Mucosa of descending colon (tissue), 3 donors: ENCODE results near the gene PCDHA8. TPM values are rescaled to one million over a fixed set of nuclear protein-coding genes. Genes with fewer than 3 reads are reported as not detected.

Experiments
- ATAC-seq: fragments of 200-7000 bp; cut with Tn5 transposase; one replicate; pipeline ENCODE4 v1.9.1; 2020; ENCODE audit warnings: mild to moderate bottlenecking, moderate library complexity
- DNase-seq, 3 donors: peaks; one replicate each; pipeline ENCODE4 v3.0.0-alpha.2; 2020
- H3K36me3 ChIP-seq: fragments of 200-600 bp; one replicate; pipeline ENCODE4 v1.8.0; 2021; ENCODE audit warnings: low read depth, mild to moderate bottlenecking
- H3K4me1 ChIP-seq: fragments of 200-600 bp; one replicate; pipeline ENCODE4 v1.8.0; 2021; ENCODE audit warnings: low read depth, mild to moderate bottlenecking
- H3K4me3 ChIP-seq: fragments of 200-600 bp; one replicate; pipeline ENCODE4 v1.8.0; 2021; ENCODE audit warnings: mild to moderate bottlenecking
- H3K9me3 ChIP-seq: fragments of 200-600 bp; one replicate; pipeline ENCODE4 v1.8.0; 2021; ENCODE audit warnings: mild to moderate bottlenecking
- intact Hi-C, 2 donors: fragments of 100-400 bp; cut with DNase I in 1 of 2; cut with micrococcal nuclease in 1 of 2; formaldehyde crosslinking; loops; one replicate each; pipeline versions ENCODE4 v1.11.0 to v1.11.1; 2022; cut with DNase I, micrococcal nuclease
- total RNA-seq, 3 donors: library from RNA; stranded (reverse); fragmentation: NEBNext Ultra II Directional in 2 of 3; extraction: Animal tissue kit (Norgen Biotek cat#: 25700) in 2 of 3; gene quantifications; one replicate each; pipeline versions ENCODE4 v1.2.1 to v1.2.4, GENCODE V29; 2021 to 2023
- TF ChIP-seq, protein P1 (sequence below): fragments of 200-600 bp; IDR thresholded peaks from one replicate; pipeline ENCODE4 v1.8.0; 2022; ENCODE audit warnings: antibody characterized with exemption, mild to moderate bottlenecking
- donor health status: DM: no; HTN: no; CAD: no; lungs with moderate emphysema.
- donor health status: DM: no; HTN: no; CAD: no.
- donor health status: DM: no; HTN: yes; CAD: no.

PCDHA8 gene
- total RNA-seq, 3 donors from 2014 or later = 0.14 to 0.19 TPM; not detected in 1

GRCh38 chr5:140883373-140883772, 42.4 kb downstream of the PCDHA8 start:
- TF ChIP-seq, protein P1, sequence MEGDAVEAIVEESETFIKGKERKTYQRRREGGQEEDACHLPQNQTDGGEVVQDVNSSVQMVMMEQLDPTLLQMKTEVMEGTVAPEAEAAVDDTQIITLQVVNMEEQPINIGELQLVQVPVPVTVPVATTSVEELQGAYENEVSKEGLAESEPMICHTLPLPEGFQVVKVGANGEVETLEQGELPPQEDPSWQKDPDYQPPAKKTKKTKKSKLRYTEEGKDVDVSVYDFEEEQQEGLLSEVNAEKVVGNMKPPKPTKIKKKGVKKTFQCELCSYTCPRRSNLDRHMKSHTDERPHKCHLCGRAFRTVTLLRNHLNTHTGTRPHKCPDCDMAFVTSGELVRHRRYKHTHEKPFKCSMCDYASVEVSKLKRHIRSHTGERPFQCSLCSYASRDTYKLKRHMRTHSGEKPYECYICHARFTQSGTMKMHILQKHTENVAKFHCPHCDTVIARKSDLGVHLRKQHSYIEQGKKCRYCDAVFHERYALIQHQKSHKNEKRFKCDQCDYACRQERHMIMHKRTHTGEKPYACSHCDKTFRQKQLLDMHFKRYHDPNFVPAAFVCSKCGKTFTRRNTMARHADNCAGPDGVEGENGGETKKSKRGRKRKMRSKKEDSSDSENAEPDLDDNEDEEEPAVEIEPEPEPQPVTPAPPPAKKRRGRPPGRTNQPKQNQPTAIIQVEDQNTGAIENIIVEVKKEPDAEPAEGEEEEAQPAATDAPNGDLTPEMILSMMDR = no peak
- no peak overlapping the region for H3K4me3 ChIP-seq
- no peaks in the 10 kb centered on the region for H3K4me1 ChIP-seq
- peaks cover 57% of the 10 kb centered on the region for H3K9me3 ChIP-seq
- H3K36me3 ChIP-seq = no peaks in the 10 kb centered on the region
- ATAC-seq (no peak), DNase-seq (no peak)
- intact Hi-C loops = no loop called here

GRCh38 chr5:140883927-140884697, 43.1 kb downstream of the PCDHA8 start:
- ATAC-seq (no peak), DNase-seq (no peak)
- H3K4me1 ChIP-seq = no peaks in the 10 kb centered on the region
- H3K36me3 ChIP-seq = no peaks in the 10 kb centered on the region
- intact Hi-C loops = no loop called here
- TF ChIP-seq, protein P1 = no peak
- H3K4me3 ChIP-seq = no peak overlapping the region
- peaks cover 51% of the 10 kb centered on the region for H3K9me3 ChIP-seq

Other genes with a start within 250 kb of the PCDHA8 start
- gene CD14, start 208.0 kb upstream of the PCDHA8 start, total RNA-seq = 10 to 100 TPM; 35.8 to 92.8 (median 90.9) TPM
- gene TMCO6, start 201.7 kb upstream of the PCDHA8 start, total RNA-seq = 10 to 100 TPM; 13.6 to 21.7 (median 16.8) TPM
- 10 to 100 TPM; 63.5 to 93.1 (median 83.0) TPM for gene NDUFA2, start 193.6 kb upstream of the PCDHA8 start, total RNA-seq
- 10 to 100 TPM; 79.8 to 98.1 (median 79.9) TPM for gene IK, start 193.4 kb upstream of the PCDHA8 start, total RNA-seq
- gene WDR55, start 176.3 kb upstream of the PCDHA8 start, total RNA-seq = 10 to 100 TPM; 32.3 to 42.3 (median 42.2) TPM
- 1 to 10 TPM in 2 of 3 donors, under 1 TPM in 1; 0.95 to 1.6 (median 1.1) TPM for gene DND1, start 167.6 kb upstream of the PCDHA8 start, total RNA-seq
- 10 to 100 TPM; 44.5 to 58.3 (median 56.4) TPM for gene HARS1, start 149.8 kb upstream of the PCDHA8 start, total RNA-seq
- gene HARS2, start 149.7 kb upstream of the PCDHA8 start, total RNA-seq = 10 to 100 TPM; 28.9 to 43.3 (median 39.6) TPM
- gene ZMAT2, start 140.7 kb upstream of the PCDHA8 start, total RNA-seq = 10 to 100 TPM; 43.8 to 59.7 (median 45.9) TPM
- under 1 TPM in 1 of 3 donors, not detected in 2; 0.32 TPM for gene PCDHA1, start 55.0 kb upstream of the PCDHA8 start, total RNA-seq
- gene PCDHA2, start 46.3 kb upstream of the PCDHA8 start, total RNA-seq = under 1 TPM in 1 of 3 donors, not detected in 2; 0.32 TPM
- 1 to 10 TPM in 1 of 3 donors, under 1 TPM in 1, not detected in 1; 0.06 to 1.3 TPM for gene PCDHA3, start 40.1 kb upstream of the PCDHA8 start, total RNA-seq
- gene PCDHA4, start 34.1 kb upstream of the PCDHA8 start, total RNA-seq = under 1 TPM; 0.24 to 0.93 (median 0.85) TPM
- under 1 TPM; 0.10 to 0.35 (median 0.26) TPM for gene PCDHA5, start 19.6 kb upstream of the PCDHA8 start, total RNA-seq
- gene PCDHA6, start 13.2 kb upstream of the PCDHA8 start, total RNA-seq = under 1 TPM; 0.29 to 0.47 (median 0.35) TPM
- gene PCDHA7, start 6.9 kb upstream of the PCDHA8 start, total RNA-seq = under 1 TPM in 2 of 3 donors, not detected in 1; 0.35 to 0.41 TPM
- gene PCDHA9, start 7.2 kb downstream of the PCDHA8 start, total RNA-seq = under 1 TPM in 2 of 3 donors, not detected in 1; 0.16 to 0.17 TPM
- under 1 TPM; 0.27 to 0.47 (median 0.29) TPM for gene PCDHA10, start 14.7 kb downstream of the PCDHA8 start, total RNA-seq
- gene PCDHA11, start 27.8 kb downstream of the PCDHA8 start, total RNA-seq = under 1 TPM in 2 of 3 donors, not detected in 1; 0.19 to 0.58 TPM
- under 1 TPM in 2 of 3 donors, not detected in 1; 0.14 to 0.41 TPM for gene PCDHA12, start 34.1 kb downstream of the PCDHA8 start, total RNA-seq
- under 1 TPM in 2 of 3 donors, not detected in 1; 0.23 to 0.32 TPM for gene PCDHA13, start 40.9 kb downstream of the PCDHA8 start, total RNA-seq
- gene PCDHAC1, start 85.1 kb downstream of the PCDHA8 start, total RNA-seq = under 1 TPM; 0.14 to 0.95 (median 0.24) TPM
- gene PCDHAC2, start 125.3 kb downstream of the PCDHA8 start, total RNA-seq = 1 to 10 TPM in 1 of 3 donors, under 1 TPM in 2; 0.31 to 1.3 (median 0.61) TPM
- under 1 TPM in 1 of 3 donors, not detected in 2; 0.25 TPM for gene PCDHB1, start 210.2 kb downstream of the PCDHA8 start, total RNA-seq